ENCODE results near the gene PDZRN3.

The PDZRN3 gene

DNA sequence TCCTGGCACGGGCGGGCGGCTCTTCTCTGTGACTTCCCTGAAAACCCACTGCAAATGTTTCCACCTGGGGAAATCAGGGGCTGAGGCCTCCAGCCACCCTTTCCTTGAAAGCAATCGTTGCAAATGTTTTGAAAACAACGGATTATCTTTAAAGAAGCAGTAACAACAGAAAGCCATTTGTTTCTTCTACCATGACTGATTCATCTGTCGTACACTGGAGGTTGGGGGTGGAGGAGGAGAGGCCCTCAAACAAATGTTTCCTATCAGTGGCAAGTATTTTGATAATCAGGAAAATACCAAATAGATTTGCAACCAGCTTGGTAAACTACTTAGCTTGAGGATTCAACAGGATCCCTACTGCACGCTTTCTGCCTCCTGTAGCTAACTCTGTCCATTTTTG, 114.9 kb downstream of the PDZRN3 start:
- no peaks in the 10 kb centered on the region for H3K4me1 Mint-ChIP-seq
- no peak overlapping the region for H3K27ac Mint-ChIP-seq
- ATAC-seq (no peak), DNase-seq (no peak)
- H3K27me3 Mint-ChIP-seq, result peaks cover 7% of the 10 kb centered on the region
- no peaks in the 10 kb centered on the region for H3K9me3 Mint-ChIP-seq
- no peak overlapping the region for H3K4me3 Mint-ChIP-seq

DNA sequence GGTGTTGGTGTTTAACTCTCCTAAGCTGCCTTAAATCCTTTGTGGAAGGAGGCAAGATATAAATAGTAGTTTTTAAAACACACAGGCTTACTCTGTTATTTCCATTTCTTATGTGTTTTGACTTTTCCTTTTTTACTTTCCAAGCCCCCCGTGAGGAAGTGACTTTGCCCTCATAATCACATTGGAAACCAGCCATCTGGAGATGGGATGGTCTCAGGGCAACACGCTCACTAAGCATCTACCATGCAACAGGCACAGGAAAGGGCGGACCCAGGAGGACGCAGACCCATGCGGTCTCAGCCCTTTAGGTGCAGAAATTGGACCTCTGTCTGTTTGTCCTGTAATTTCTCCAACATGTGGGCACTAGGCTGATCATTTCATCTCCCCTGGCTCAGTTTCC, 115.7 kb downstream of the PDZRN3 start:
- no peak overlapping the region for H3K4me3 Mint-ChIP-seq
- no peaks in the 10 kb centered on the region for H3K4me1 Mint-ChIP-seq
- no peak for DNase-seq
- H3K27me3 Mint-ChIP-seq, result peaks cover 7% of the 10 kb centered on the region
- ATAC-seq, result no peak
- no peak overlapping the region for H3K27ac Mint-ChIP-seq
- H3K9me3 Mint-ChIP-seq, result no peaks in the 10 kb centered on the region

DNA sequence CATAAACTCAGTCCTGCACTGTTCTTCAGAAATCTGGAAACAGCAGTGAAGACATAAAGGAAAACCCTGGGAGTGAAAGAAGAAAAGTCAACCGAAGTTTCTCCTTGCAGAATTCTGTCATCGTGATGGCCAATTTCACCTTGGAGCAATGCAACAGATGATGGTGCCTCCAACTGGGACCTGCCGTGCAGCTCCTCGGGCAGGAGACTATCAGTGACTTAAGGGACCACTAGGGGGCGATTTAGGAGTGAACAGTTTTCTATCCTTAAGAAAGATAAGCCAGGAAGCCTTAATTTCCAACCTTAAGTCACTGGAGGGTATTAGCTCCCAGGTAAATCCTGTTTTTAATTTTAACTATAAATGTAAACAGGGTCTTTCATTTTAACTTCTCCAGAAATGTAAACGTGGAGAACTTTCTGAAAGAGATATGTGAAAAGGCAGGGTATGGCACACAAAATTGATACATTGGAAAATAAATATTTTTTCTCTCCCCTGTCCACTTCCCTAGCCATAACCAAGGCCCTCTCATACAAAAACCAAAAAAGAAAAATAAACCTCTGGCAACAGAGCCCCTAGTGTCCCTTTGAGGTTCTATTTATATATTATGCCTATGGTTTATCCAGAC, 116.3 kb downstream of the PDZRN3 start:
- ATAC-seq (peak; percentile 52), DNase-seq (peak; percentile 6 to 16)
- H3K9me3 Mint-ChIP-seq, result no peaks in the 10 kb centered on the region
- no peak overlapping the region for H3K4me3 Mint-ChIP-seq
- no peak overlapping the region for H3K27ac Mint-ChIP-seq
- no peaks in the 10 kb centered on the region for H3K4me1 Mint-ChIP-seq
- peaks cover 7% of the 10 kb centered on the region for H3K27me3 Mint-ChIP-seq

DNA sequence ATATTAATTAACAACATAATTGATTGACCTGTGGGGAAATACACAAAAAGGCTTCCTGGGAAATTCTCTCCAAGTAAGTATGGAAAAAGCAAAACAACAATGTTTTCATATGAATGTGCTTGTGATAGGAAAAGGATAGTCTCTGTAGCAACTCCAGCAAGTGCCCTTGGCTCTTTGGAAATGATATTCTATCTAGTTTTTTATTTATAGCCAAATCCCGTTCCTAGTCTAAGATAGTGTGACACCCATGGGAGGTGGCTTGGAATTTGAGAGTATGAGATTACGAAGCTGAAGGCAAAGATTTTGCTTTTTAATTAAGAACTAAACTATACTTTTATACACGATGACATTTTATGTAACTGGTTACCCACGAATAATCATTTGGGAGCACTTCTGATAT, 119.9 kb downstream of the PDZRN3 start:
- Mint-ChIP-seq H3K4me3 (no peak overlapping the region), H3K9me3 (no peaks in the 10 kb centered on the region), H3K27me3 (peaks cover 21% of the 10 kb centered on the region), H3K4me1 (no peaks in the 10 kb centered on the region), H3K27ac (no peak overlapping the region)
- no peak for DNase-seq
- ATAC-seq, result no peak

DNA sequence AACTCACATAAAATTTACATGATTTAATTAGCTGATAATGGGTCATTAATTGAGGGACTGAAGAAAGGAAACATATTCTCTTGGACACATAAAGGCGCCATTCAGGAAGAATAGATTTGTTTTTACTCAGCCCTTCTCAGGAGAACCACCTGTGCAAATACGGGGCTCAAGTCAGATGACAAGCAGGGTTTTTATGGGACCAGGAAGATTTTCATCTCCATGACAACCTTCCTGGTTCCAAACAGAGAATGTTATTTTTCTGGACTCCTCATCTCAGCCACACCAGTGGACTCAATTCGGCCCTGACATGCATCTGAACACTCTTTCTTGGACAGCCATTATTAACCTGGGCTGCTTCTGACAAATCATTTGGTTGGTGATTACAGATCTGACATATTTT, 120.5 kb downstream of the PDZRN3 start:
- Mint-ChIP-seq H3K4me1 (no peaks in the 10 kb centered on the region), H3K27ac (no peak overlapping the region), H3K9me3 (no peaks in the 10 kb centered on the region), H3K4me3 (no peak overlapping the region), H3K27me3 (peaks cover 21% of the 10 kb centered on the region)
- ATAC-seq (no peak), DNase-seq (no peak)

DNA sequence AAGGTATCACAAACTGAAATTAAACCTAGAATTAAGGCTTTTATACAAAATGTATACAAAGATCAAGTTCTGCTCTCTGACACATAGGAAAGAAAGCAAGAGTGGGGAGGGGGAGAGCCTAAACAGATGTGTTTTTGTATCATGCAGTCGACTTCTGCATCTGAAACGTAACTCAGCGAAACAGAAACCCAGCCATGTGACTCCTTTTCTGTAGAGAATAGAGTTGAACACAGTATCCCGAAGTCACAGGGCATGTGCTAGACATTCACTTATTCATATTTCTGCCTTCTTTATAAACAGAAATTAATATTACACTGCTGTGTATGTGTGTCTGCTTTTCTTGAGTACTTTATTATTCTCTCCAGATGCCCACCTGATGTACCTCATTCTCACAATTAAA, 121.0 kb downstream of the PDZRN3 start:
- Mint-ChIP-seq H3K27ac (no peak overlapping the region), H3K4me3 (no peak overlapping the region), H3K9me3 (no peaks in the 10 kb centered on the region), H3K27me3 (peaks cover 21% of the 10 kb centered on the region), H3K4me1 (no peaks in the 10 kb centered on the region)
- no peak for DNase-seq
- no peak for ATAC-seq

DNA sequence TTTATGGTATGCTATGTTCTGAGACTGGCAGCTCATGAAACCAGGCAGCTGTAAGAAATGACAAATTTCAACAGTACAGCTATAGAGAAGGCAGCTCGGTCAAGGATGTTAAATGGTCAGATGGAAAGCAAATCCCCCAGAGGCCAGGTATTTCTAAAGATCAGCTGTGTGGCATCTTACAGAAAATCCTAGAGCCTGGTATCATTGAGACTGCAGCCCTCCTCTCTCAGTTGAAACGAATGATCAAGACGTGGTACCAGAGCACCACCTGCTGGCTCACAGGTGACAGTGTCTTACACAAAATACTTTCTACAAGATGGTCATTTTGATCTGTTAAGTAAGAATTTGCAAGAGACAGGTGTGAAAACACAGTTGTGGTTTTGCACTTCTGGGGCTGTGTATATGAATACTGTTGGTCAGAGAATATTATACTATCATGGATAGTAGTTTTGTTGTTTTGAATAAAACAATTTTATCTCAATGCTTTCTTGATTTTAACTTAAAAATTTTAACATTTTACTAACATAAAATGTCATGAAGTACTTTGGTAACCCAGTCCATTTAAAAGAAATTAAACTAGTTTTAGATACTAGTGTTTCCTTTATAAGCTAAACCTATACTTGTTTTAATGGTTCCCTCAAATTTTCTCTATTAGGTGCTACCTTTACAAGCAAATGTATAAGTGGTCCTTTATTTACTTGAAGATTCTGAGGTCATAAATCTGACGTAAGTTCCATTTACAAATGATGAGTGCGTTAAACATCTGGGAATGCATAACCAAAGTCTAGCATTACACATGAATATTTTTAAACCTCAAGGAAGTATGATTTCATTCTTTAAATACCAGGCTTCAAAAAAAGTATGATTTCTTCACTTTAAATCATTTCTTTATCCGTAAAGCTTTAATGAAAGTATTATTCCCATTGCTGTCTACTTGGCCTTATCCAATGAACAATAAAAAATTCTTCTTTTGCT, 121.8 kb downstream of the PDZRN3 start:
- ATAC-seq (peak; percentile 61), DNase-seq (peak; percentile 33 to 46)
- H3K4me3 Mint-ChIP-seq, result no peak overlapping the region
- H3K4me1 Mint-ChIP-seq, result no peaks in the 10 kb centered on the region
- H3K27ac Mint-ChIP-seq, result no peak overlapping the region
- peaks cover 15% of the 10 kb centered on the region for H3K27me3 Mint-ChIP-seq
- no peaks in the 10 kb centered on the region for H3K9me3 Mint-ChIP-seq

DNA sequence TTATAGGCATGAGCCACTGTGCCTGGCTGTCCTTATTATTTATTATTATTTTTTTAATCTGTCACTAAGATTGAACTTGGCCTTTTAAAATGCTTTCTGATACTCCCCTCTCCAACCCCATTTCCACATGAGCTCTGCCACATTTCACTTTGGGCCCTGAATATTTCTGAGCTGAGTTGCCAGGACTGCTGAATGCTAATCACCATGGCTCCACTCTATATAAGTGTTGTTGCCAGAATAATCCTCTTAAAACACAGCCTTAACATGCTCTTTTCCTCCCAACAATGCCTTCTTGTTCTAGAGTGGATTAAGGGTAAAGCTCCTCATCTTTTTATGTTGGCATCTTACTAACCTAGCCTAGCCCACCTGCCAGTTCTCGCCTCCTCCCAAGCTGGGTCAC, 124.4 kb downstream of the PDZRN3 start:
- DNase-seq (no peak), ATAC-seq (no peak)
- no peak overlapping the region for H3K4me3 Mint-ChIP-seq
- H3K4me1 Mint-ChIP-seq, result no peaks in the 10 kb centered on the region
- peaks cover 14% of the 10 kb centered on the region for H3K27me3 Mint-ChIP-seq
- no peaks in the 10 kb centered on the region for H3K9me3 Mint-ChIP-seq
- peak overlapping the region in 1 of 2 donors; percentile 2 for H3K27ac Mint-ChIP-seq

DNA sequence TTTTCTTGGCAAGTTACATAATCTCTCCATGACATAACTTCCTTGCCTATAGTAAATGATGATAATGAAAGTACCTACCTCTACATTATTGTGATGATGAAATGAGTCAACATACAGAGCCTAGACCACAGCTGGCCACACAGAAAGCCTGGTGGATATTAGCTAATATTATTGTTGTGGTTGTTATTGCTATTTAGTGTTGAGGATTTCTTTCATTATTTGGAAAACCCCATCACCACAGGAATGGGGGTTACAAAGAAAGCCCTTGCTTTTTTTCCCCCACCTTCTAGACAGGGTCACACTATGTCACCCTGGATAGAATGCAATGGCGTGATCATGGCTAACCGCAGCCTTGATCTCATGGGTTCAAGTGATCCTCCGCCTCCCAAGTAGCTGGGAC, 125.0 kb downstream of the PDZRN3 start:
- no peaks in the 10 kb centered on the region for H3K4me1 Mint-ChIP-seq
- no peaks in the 10 kb centered on the region for H3K9me3 Mint-ChIP-seq
- peaks cover 14% of the 10 kb centered on the region for H3K27me3 Mint-ChIP-seq
- no peak overlapping the region for H3K4me3 Mint-ChIP-seq
- ATAC-seq (peak; percentile 68), DNase-seq (no peak)
- no peak overlapping the region for H3K27ac Mint-ChIP-seq

DNA sequence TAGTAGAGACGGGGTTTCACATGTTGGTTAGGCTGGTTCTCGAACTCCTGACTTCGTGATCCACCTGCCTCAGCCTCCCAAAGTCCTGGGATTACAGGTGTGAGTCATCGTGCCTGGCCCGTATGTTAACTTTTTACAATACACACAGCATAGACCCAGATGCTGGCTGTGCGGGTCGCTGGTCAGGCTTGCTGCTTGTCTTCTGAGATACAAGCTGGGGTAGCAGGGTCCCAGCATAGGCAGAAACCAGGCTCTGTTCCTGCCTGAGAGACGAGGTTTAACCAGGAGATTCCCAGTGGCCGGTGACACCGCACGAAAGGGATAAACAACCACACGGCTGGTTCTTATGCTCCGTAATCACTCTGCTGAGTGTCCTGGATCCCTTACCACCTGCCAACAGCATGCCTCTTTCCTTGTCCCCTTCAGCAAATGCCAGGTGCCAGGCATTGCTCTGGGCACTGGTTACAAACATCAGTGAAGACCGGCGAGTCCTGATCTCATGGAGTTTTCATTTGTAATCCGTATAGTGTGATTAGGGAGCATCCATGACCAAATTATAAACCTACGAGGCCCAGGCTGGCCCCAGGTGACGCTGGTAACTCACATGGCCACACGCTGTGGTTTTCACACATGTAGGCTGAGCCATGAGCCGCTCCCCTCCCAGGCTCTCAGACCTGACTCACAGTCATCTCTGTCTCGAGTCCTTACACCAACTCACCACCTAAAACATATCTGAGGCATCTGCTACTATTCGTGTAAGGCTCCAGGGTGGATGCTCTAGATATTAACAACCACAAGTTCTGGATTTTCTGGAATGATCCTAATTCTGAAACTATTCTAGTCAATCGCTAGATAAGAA, 125.7 kb downstream of the PDZRN3 start:
- Mint-ChIP-seq H3K4me1 (no peaks in the 10 kb centered on the region), H3K4me3 (no peak overlapping the region), H3K27me3 (peaks cover 14% of the 10 kb centered on the region), H3K27ac (no peak overlapping the region), H3K9me3 (no peaks in the 10 kb centered on the region)
- peak; percentile 76 for ATAC-seq
- no peak for DNase-seq

DNA sequence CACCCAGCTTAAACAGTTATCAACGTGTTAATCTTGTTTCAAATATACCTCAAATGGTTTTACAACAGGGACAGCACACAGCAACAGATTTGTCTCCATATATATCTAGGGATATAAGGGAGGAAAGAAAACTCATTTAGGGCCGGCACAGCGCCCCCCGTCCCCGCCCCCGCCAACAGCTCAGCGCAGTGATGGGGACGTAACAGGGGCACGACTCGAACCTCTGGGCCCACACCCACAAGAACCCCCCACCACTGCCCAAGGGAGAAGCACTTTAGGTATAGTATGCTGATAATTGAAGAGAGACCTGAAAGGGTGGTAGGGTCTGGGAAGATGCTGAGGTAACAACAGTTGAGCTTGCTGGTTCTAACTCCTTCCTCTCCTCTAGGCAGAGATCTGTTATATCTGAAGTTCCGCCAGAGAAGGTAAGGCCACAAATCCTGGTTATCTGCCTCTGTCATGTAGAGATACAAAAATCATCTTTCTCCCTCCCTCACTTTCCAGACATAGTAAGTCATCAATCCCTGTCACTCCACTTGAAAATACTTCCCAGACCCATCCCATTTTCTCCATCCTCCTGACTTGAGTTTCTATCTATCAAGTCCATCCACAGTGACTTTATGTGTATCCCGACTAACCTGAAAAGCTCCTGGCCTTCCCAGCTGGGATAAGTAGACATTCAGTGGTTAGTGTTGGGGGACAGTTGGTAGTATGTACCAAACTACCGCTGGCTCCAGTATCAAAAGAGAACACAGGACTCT, 126.9 kb downstream of the PDZRN3 start:
- ATAC-seq (no peak), DNase-seq (no peak)
- no peaks in the 10 kb centered on the region for H3K4me1 Mint-ChIP-seq
- H3K27ac Mint-ChIP-seq, result no peak overlapping the region
- no peak overlapping the region for H3K4me3 Mint-ChIP-seq
- H3K9me3 Mint-ChIP-seq, result no peaks in the 10 kb centered on the region
- H3K27me3 Mint-ChIP-seq, result peaks cover 14% of the 10 kb centered on the region

DNA sequence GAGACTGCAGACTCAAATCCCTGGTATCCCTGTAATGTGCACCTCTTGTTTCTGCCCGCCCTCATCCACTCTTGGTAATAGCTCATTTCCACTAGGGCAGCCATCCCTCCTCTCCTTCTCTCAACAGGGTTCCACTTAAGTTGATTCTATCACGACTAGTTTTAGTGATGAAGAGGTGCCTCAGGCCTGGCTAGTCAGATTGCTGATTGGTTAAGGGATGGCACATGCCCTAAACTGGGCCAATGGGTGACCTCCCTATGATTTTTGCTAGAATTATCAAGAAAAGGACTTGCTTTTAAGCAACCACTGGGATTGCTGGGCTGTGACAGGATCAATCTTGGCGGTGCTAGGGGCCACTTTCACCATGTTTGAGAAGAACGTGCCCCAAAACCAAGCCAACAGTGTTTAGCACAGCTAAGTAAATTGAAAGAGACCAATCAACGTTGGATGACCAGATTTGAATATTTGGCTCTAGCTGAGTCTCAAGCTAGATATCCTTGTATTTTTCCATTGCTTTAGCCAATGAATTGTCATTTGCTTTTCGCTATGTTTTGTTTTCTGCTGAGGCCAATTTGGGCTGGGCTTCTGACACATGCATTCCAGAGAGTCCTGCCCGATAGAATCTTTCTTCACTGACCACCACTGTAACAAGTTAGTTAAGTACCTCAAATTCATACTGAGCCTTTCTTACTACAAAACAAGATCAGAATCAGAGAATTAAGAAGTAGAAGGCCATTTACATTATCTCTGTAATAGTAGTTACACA, 131.0 kb downstream of the PDZRN3 start:
- ATAC-seq (no peak), DNase-seq (no peak)
- Mint-ChIP-seq H3K4me3 (no peak overlapping the region), H3K9me3 (no peaks in the 10 kb centered on the region), H3K27me3 (peaks cover 8% of the 10 kb centered on the region), H3K4me1 (no peaks in the 10 kb centered on the region), H3K27ac (no peak overlapping the region)

DNA sequence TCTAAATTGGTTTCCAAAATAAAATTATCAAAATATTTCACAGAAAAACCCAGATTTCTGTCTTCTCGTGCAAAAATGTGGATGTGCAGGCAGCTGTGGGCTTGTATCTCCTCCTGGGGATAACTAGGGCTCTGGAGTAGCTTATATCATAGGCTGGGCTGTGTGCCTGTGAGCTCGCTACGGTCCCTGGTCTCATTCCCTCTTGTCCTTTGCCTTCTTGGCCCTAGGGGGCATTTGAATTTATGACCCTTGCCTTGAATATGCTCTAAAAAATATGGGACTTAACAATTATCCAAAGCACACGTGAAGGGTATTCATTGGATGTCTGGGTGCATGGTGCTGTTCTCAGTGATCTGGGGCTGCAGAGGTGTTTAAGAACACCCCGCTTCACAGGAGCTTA, 132.6 kb downstream of the PDZRN3 start:
- Mint-ChIP-seq H3K9me3 (no peaks in the 10 kb centered on the region), H3K4me3 (no peak overlapping the region), H3K4me1 (no peaks in the 10 kb centered on the region), H3K27ac (no peak overlapping the region), H3K27me3 (peaks cover 8% of the 10 kb centered on the region)
- no peak for ATAC-seq
- DNase-seq, result no peak

DNA sequence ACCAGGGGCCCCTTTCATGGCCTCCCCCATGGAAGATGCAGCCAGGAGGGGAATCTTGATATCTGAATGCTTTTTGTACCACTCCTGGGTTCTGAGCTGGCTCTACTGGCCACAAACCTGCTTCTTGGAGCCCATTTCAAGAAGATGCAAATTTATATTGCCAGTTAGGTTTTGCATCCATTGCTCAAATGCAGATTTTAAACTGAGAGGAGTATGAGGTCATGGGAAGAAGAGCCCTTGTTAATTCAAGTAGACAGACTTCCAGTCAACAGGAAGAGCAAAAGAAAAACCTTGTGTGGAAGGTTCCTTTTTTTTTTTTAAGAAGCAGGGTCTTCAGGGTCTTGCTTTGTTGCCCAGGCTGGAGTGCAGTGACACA, 133.5 kb downstream of the PDZRN3 start:
- DNase-seq, result no peak
- no peaks in the 10 kb centered on the region for H3K4me1 Mint-ChIP-seq
- ATAC-seq, result no peak
- peaks cover 10% of the 10 kb centered on the region for H3K27me3 Mint-ChIP-seq
- no peak overlapping the region for H3K4me3 Mint-ChIP-seq
- no peak overlapping the region for H3K27ac Mint-ChIP-seq
- no peaks in the 10 kb centered on the region for H3K9me3 Mint-ChIP-seq

Data from stimulated activated naive CD8-positive, alpha-beta T cell treated with anti-CD3 and anti-CD28 coated beads, Interleukin-15, amount 100 ng/mL, for 72 hours (primary cell).